Panc1 (cell line): ENCODE results near the gene KRTAP10-6. TPM values are rescaled to one million over a fixed set of nuclear protein-coding genes. Genes with fewer than 3 reads are reported as not detected.
"Not testable (repeated sequence)": the region's sequence is repeated elsewhere in the genome, so short reads cannot be mapped to it uniquely, and the experiment has no call there.

Experiments
- ATAC-seq: fragments of 200-7000 bp; cut with Tn5 transposase; 2 replicates; pipeline ENCODE4 v1.9.1; 2020; ENCODE audit warnings: mild to moderate bottlenecking, moderate library complexity
- BruUV-seq: library from RNA; stranded (reverse); fragments of 400-500 nt; replicated peaks from 2 replicates; lab custom pipeline; 2021; lab: Mats Ljungman, UMichigan
- CTCF ChIA-PET: fragments of 300-600 bp; sonication (Branson Sonifier 250); formaldehyde crosslinking; loops from one replicate; lab custom pipeline; 2022; ENCODE audit warnings: antibody characterized with exemption; lab: Charles Lee
- POLR2A ChIA-PET: fragments of 300-600 bp; sonication (Branson Sonifier 250); formaldehyde crosslinking; loops from one replicate; lab custom pipeline; 2022; ENCODE audit warnings: antibody characterized with exemption; lab: Charles Lee
- DNase-seq: peaks from one replicate; pipeline ENCODE4 v3.0.0-alpha.2; 2010; ENCODE audit warnings: low read depth, low spot score
- H3K27ac ChIP-seq: 2 replicates; pipeline ENCODE4 v1.5.1; 2011; ENCODE audit warnings: mild to moderate bottlenecking, low read length, inconsistent platforms
- H3K27me3 ChIP-seq: fragments of 200-500 bp; sonication (Bioruptor generic); 2 replicates; pipeline ENCODE4 v1.6.0; 2014; ENCODE audit warnings: low read length, inconsistent platforms; ENCODE audit not compliant: control insufficient read depth, insufficient read depth
- H3K36me3 ChIP-seq: fragments of 200-500 bp; sonication (Bioruptor generic); 2 replicates; pipeline ENCODE4 v1.5.1; 2014; ENCODE audit warnings: inconsistent platforms, mild to moderate bottlenecking, low read length, moderate library complexity; ENCODE audit not compliant: control insufficient read depth, insufficient read depth
- H3K4me1 ChIP-seq: 2 replicates; pipeline ENCODE4 v1.5.1; 2011; ENCODE audit warnings: inconsistent platforms, mild to moderate bottlenecking, low read length, moderate library complexity; ENCODE audit not compliant: control insufficient read depth, insufficient read depth
- H3K4me3 ChIP-seq, 2 experiments: 2 replicates each; pipeline ENCODE4 v1.5.1; 2011 to 2012; ENCODE audit warnings: low read depth in 2 of 2, low read length in 2 of 2, mild to moderate bottlenecking in 2 of 2, inconsistent platforms in 1 of 2, moderate library complexity in 1 of 2
- H3K9me3 ChIP-seq: fragments of 200-500 bp; sonication (Bioruptor generic); 2 replicates; pipeline ENCODE4 v1.5.1; 2014; ENCODE audit warnings: low read depth, mild to moderate bottlenecking, inconsistent platforms, low read length, moderate library complexity; ENCODE audit not compliant: control insufficient read depth, insufficient read depth
- POLR2AphosphoS5 ChIP-seq: IDR thresholded peaks from 2 replicates; pipeline ENCODE4 v1.6.1; 2012; ENCODE audit warnings: mild to moderate bottlenecking, low read depth, low read length, moderate library complexity
- SIN3A ChIP-seq: IDR thresholded peaks from 2 replicates; pipeline ENCODE4 v1.6.1; 2012; ENCODE audit warnings: low read depth, mild to moderate bottlenecking, low read length, moderate library complexity, borderline replicate concordance; ENCODE audit not compliant: insufficient read depth
- TCF7L2 ChIP-seq: IDR thresholded peaks from 2 replicates; pipeline ENCODE4 v1.6.1; 2011; ENCODE audit warnings: mild to moderate bottlenecking, low read depth, low read length, inconsistent platforms
- in situ Hi-C: cut with HindIII; loops from 2 replicates; pipeline ENCODE4 v1.10.0; 2016; ENCODE audit warnings: low sequenced_read_pairs, low pct_unique_long_range_greater_than_20kb
- intact Hi-C: fragments of 100-400 bp; cut with micrococcal nuclease; formaldehyde crosslinking; loops from one replicate; pipeline ENCODE4 v1.10.0; 2022; ENCODE audit not compliant: unreplicated experiment
- total RNA-seq: library from RNA; stranded (reverse); gene quantifications from one replicate; pipeline ENCODE4 v1.2.1, GENCODE V29; 2021; ENCODE audit not compliant: unreplicated experiment
- TF ChIP-seq, protein P1 (sequence below): fragments of 450-650 bp; IDR thresholded peaks from 2 replicates; pipeline ENCODE4 v1.5.1; 2017; ENCODE audit warnings: mild to moderate bottlenecking
- TF ChIP-seq, protein P2 (sequence below), 2 experiments: IDR thresholded peaks; 2 replicates each; pipeline ENCODE4 v1.6.1; 2011 to 2012; ENCODE audit warnings: low read depth in 2 of 2, control low read depth in 1 of 2, low read length in 1 of 2, mild to moderate bottlenecking in 1 of 2, moderate library complexity in 1 of 2; ENCODE audit not compliant: insufficient read depth in 1 of 2

The KRTAP10-6 gene
- total RNA-seq, 1 experiment from 2014 or later, result not detected

DNA sequence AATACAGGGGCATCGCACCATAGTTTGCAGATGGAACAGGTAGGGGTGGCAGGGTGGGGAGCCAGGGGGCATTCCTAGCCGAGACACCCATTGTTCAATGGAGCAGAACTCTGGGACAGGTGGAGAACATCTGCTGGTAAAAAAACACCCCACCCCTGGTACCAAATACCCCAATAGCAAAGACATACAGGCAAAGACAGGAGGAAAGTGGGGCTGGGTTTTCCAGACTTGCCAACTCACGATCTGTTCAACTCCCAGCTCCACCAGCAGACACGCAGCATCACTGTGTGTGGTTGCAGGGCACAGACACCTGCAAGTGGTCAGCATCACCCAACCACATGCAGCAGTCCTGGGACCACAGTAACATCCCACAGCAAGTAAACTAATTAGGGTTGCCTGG is 19.2 kb upstream of the KRTAP10-6 start:
- no peak overlapping the region for H3K27ac ChIP-seq
- intact Hi-C loops (no loop called here), in situ Hi-C loops (no loop called here)
- no peaks in the 10 kb centered on the region for H3K4me1 ChIP-seq
- H3K4me3 ChIP-seq, result no peak overlapping the region
- no peaks in the 10 kb centered on the region for H3K27me3 ChIP-seq
- no peak for DNase-seq
- BruUV-seq, result no TSS peak
- peaks cover 3% of the 10 kb centered on the region; the same call in 1 of the 2 replicates for H3K9me3 ChIP-seq
- no peaks in the 10 kb centered on the region for H3K36me3 ChIP-seq
- ChIA-PET POLR2A (no interaction called here), CTCF (no interaction called here)
- ATAC-seq, result no peak
- TF ChIP-seq SIN3A, result no peak
- TF ChIP-seq, protein P1, sequence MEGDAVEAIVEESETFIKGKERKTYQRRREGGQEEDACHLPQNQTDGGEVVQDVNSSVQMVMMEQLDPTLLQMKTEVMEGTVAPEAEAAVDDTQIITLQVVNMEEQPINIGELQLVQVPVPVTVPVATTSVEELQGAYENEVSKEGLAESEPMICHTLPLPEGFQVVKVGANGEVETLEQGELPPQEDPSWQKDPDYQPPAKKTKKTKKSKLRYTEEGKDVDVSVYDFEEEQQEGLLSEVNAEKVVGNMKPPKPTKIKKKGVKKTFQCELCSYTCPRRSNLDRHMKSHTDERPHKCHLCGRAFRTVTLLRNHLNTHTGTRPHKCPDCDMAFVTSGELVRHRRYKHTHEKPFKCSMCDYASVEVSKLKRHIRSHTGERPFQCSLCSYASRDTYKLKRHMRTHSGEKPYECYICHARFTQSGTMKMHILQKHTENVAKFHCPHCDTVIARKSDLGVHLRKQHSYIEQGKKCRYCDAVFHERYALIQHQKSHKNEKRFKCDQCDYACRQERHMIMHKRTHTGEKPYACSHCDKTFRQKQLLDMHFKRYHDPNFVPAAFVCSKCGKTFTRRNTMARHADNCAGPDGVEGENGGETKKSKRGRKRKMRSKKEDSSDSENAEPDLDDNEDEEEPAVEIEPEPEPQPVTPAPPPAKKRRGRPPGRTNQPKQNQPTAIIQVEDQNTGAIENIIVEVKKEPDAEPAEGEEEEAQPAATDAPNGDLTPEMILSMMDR, result no peak
- no peak for TF ChIP-seq TCF7L2
- TF ChIP-seq, protein P2, sequence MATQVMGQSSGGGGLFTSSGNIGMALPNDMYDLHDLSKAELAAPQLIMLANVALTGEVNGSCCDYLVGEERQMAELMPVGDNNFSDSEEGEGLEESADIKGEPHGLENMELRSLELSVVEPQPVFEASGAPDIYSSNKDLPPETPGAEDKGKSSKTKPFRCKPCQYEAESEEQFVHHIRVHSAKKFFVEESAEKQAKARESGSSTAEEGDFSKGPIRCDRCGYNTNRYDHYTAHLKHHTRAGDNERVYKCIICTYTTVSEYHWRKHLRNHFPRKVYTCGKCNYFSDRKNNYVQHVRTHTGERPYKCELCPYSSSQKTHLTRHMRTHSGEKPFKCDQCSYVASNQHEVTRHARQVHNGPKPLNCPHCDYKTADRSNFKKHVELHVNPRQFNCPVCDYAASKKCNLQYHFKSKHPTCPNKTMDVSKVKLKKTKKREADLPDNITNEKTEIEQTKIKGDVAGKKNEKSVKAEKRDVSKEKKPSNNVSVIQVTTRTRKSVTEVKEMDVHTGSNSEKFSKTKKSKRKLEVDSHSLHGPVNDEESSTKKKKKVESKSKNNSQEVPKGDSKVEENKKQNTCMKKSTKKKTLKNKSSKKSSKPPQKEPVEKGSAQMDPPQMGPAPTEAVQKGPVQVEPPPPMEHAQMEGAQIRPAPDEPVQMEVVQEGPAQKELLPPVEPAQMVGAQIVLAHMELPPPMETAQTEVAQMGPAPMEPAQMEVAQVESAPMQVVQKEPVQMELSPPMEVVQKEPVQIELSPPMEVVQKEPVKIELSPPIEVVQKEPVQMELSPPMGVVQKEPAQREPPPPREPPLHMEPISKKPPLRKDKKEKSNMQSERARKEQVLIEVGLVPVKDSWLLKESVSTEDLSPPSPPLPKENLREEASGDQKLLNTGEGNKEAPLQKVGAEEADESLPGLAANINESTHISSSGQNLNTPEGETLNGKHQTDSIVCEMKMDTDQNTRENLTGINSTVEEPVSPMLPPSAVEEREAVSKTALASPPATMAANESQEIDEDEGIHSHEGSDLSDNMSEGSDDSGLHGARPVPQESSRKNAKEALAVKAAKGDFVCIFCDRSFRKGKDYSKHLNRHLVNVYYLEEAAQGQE (IDR thresholded peaks at IDR 0.05; ENCODE audit: insufficient read depth in 1 of 2, low read depth in 2 of 2, low read length in 1 of 2), result no peak
- no peak for TF ChIP-seq POLR2AphosphoS5

DNA sequence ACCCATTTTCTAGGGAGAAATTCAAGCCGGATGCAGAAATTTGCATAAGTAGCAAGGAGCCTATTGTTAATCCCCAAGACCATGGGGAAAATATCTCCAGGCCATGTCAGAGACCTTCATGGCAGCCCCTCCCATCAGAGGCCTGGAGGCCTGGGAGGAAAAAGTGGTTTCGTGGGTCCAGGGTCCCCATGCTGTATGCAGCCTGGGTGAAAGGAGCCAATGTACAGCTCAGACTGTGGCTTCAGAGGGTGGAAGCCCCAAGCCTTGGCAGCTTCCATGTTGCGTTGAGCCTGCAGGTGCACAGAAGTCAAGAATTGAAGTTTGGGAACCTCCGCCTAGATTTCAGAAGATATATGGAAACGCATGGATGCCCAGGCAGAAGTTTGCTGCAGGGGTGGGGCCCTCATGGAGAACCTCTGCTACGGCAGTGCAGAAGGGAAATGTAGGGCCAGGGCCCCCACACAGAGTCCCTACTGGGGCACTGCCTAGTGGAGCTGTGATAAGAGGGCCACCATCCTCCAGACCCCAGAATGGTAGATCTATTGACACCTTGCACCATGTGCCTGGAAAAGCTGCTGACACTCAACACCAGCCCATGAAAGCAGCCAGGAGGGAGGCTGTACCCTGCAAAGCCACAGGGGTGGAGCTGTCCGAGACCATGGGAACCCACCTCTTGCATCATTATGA is 18.0 kb upstream of the KRTAP10-6 start:
- H3K4me1 ChIP-seq, CTCF ChIA-PET, H3K27ac ChIP-seq, BruUV-seq, POLR2A ChIA-PET, ATAC-seq, intact Hi-C loops, H3K9me3 ChIP-seq, H3K36me3 ChIP-seq, H3K27me3 ChIP-seq, in situ Hi-C loops, H3K4me3 ChIP-seq, DNase-seq: not testable (repeated sequence)

DNA sequence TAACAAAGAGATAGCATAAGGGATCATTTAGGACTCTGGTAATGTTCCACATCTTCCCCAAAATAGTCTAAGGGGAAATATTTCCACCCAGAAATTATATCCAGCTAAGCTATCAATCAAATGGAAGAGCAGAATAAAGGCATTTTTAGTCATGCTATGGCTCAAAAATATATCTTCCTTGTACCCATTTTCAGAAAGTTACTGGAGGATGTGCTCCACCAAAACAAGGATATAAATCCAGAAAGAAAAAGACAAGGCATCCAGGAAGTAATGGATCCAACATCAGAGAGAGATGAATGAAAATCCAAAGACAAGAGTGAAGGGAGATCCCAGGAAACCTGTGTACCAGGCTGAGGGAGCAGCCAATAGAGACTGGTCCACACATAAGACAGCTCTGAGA is 16.9 kb upstream of the KRTAP10-6 start:
- POLR2A ChIA-PET, result no interaction called here
- no peak overlapping the region for H3K4me3 ChIP-seq
- peaks cover 3% of the 10 kb centered on the region; the same call in 1 of the 2 replicates for H3K9me3 ChIP-seq
- in situ Hi-C loops, result no loop called here
- BruUV-seq, result no TSS peak
- CTCF ChIA-PET, result no interaction called here
- H3K27ac ChIP-seq, result no peak overlapping the region
- no peaks in the 10 kb centered on the region for H3K27me3 ChIP-seq
- ATAC-seq (no peak), DNase-seq (no peak)
- H3K36me3 ChIP-seq, result no peaks in the 10 kb centered on the region
- intact Hi-C loops, result no loop called here
- no peaks in the 10 kb centered on the region for H3K4me1 ChIP-seq
- TF ChIP-seq, protein P2 (IDR thresholded peaks at IDR 0.05; ENCODE audit: insufficient read depth in 1 of 2, low read depth in 2 of 2, low read length in 1 of 2), result no peak
- TF ChIP-seq SIN3A, result no peak
- no peak for TF ChIP-seq POLR2AphosphoS5
- no peak for TF ChIP-seq TCF7L2
- TF ChIP-seq, protein P1, result no peak
